ENCODE measurements around the gene MPV17L.
"Not testable (repeated sequence)": the region's sequence is repeated elsewhere in the genome, so short reads cannot be mapped to it uniquely, and the experiment has no call there.

The MPV17L gene

GRCh38 chr16:15453296-15453695 lies 57.7 kb downstream of the MPV17L start:
- not testable (repeated sequence) for DNase-seq

- DNase-seq: not testable (repeated sequence)
Observed at GRCh38 chr16:15454933-15455332, 59.4 kb downstream of the MPV17L start.

DNA sequence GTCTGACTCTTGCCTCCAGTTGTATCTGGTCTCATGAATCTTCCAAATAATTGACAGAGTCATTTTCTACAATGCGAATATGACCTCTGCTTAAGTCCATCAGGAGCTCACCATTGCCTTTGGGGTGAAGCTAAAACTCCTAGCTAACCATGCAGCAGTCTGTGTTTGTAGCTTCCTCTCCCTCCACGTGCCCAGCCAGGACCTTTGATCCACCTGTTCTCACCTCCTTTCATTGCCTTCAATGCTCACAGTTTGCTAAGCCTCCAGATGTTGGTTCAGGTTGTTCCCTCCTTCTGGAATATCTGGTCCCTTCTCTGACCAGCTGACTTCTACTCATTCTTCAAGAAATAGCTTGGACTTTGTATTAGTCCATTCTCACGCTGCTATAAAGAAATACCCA lies 61.8 kb downstream of the MPV17L start:
- DNase-seq: no peak

DNA sequence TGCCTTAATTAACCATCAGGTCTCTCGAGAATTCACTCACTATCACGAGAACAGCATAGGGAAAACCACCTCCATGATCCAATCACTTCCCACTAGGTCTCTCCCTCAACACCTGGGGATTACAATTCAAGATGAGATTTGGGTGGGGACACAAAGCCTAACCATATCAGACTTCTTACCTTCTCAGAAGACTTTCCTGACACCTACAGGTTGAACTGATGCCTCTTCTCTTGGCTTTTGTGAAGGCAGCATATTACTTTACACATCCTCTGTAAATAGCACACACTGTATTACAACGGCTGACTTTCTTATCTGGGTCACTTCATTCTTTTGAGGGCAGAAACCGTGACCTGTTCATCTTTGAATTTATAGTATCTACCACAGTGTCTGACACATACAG lies 62.4 kb downstream of the MPV17L start:
- no peak for DNase-seq

GRCh38 chr16:15459791-15460190 lies 64.2 kb downstream of the MPV17L start:
- no peak for DNase-seq

GRCh38 chr16:15460601-15461000 lies 65.0 kb downstream of the MPV17L start:
- no peak for DNase-seq

DNA sequence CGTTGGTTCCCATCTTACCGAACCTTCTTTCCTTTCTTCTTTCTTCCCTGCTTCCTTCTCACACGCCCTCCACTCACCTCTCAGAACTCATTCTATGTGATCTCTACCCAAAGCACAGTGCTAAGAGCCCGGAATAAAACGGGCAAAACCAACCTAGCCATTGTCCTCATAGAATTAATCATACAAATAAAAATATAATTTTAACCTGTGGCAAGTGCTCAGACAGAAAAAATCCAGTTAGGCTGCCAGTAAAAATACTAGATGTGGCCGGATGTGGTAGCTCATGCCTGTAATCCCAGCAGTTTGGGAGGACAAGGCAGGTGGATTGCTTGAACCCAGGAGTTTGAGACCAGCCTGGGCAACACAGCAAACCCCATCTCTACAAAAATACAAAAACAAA lies 65.8 kb downstream of the MPV17L start:
- DNase-seq: no peak
